CD4-positive, alpha-beta T cell treated with Interleukin-1 beta for 1 hour (primary cell): Measurements from ENCODE around the gene SMAP2.
A peak's percentile ranks its signal among the peaks of the same experiment; 100 is the strongest.
"Not testable (repeated sequence)": the region's sequence is repeated elsewhere in the genome, so short reads cannot be mapped to it uniquely, and the experiment has no call there.

ENCODE experiments used
- DNase-seq, 2 donors: peaks; one replicate each; pipeline ENCODE4 v3.0.0-alpha.2; 2020 to 2022

SMAP2 gene

GRCh38 chr1:40372658-40373322 is 737 bp upstream of the SMAP2 start:
- no peak for DNase-seq

- DNase-seq, result no peak
Observed at GRCh38 chr1:40377512-40377911, 4.0 kb downstream of the SMAP2 start.

DNA sequence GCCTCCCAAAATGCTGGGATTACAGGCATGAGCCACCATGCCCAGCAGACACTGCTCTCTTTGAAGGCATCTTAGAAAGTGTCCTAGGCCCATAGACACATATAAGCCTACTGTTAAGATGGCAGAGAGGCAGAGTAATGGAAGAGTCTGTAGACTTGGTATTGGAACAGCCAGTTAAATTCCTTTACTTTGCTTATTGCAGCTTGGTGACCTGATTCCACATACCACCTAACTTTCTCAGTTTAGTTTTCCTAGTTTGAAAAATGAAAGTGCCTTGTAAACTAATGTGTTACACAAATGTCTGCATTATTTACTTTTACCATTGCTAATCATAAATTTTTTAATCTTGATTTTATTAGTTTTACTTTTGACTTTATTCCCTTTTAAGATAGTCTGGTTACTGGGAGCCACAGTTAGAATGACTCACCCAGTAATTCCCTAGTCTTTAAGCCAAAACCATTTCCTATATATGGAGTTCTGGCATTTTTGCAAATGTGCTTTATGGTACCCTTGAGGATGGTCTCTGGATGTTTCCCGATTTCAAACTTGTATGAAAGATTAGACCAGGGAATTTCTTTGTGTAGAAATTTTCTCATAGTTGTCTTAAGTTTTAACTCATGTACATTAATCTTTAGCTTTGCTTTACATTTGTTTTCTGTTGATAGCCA is 6.4 kb downstream of the SMAP2 start:
- no peak for DNase-seq

- no peak for DNase-seq
Observed at GRCh38 chr1:40380817-40381216, 7.3 kb downstream of the SMAP2 start.

- peak; percentile 42 to 61 for DNase-seq
Observed at GRCh38 chr1:40381268-40382107, 8.0 kb downstream of the SMAP2 start.

- DNase-seq, result no peak
Observed at GRCh38 chr1:40382108-40382460, 8.6 kb downstream of the SMAP2 start.

GRCh38 chr1:40382601-40383000 is 9.1 kb downstream of the SMAP2 start:
- DNase-seq, result no peak

GRCh38 chr1:40383095-40383487 is 9.6 kb downstream of the SMAP2 start:
- DNase-seq, result no peak

GRCh38 chr1:40383488-40384412 is 10.2 kb downstream of the SMAP2 start:
- DNase-seq, result no peak

GRCh38 chr1:40384413-40384762 is 10.9 kb downstream of the SMAP2 start:
- no peak for DNase-seq

DNA sequence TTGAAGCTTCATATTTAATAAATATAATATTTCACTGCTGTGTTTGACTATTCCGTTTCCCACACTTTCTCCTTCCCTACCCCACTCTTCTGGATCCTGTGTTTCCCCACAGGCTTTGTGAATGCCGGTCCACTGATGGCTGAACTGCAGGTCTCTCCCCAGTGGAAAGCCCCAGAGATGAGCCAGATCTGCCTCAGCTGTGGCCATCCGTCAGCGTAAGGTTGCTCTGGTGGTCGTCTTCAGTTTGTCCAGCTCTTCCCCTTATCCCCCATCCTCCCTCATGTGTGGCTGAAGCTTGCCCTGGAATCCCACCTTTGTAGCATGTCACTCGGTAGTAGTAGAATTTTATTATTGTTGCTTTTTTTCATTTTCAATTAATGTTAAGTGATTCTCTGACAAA is 11.4 kb downstream of the SMAP2 start:
- DNase-seq, result peak in 1 of 2 donors; percentile 33

DNA sequence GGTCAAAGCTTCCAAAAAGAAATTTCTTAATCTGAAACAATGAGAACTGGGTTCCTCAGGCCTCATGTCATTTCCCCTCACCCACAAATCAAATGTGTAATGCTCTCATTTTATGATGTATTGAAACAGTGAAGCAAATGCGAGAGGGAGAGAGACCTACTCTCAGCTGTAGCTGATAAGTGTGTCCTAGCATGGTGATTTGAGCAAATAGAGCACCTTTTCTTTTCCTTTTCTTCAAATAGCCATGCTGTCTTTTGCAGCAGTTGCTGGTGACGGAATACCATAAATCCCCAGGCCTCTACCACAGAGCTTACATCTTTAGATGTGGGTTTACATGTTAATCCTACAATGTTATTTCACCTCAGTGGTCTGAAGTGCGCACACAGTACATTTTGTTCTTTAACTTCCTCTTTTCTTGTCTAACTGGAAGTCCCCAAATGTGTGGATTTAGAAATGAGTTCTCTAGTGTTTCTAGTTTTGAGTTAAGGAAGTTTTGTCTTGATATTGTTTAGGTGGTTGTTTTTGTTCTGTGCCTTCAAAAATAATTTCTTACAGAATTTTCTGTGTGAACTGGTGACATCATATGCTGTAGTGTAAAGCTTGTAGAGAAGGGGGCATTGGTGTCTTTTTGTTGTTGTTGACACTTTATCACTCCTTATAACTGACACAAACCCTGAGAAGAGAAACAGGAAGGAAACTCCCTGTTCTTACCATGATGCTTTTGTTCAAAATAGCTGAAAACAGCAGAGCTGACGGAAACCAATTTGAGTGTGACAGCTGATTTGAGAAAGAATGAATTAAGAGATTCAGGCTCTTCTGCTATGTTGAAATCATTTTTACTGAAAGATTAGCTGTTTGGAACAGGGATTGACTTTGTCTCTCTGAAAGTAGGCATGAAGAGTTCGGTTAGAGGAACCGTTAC is 12.2 kb downstream of the SMAP2 start:
- DNase-seq, result peak; percentile 84 to 91

DNA sequence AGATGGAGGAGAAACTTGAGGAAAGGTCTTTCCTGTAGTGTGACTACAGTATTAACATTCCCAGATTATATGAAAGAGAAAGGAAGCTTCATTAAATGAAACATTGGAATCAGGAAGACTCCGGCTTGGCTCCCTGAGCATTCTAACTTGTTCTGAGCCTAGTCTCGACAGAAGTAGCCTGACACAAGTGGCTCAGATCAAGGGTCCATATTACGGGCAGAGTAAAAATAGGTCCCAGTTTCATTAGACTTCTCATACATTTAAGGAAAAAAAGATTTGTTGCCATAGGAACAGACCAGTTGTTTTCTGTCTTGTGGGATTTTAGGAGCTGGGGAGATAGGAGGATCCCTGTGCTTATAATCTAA is 12.8 kb downstream of the SMAP2 start:
- no peak for DNase-seq

GRCh38 chr1:40386796-40387195 is 13.3 kb downstream of the SMAP2 start:
- DNase-seq, result no peak

- not testable (repeated sequence) for DNase-seq
Observed at GRCh38 chr1:40387381-40388306, 14.1 kb downstream of the SMAP2 start.

DNA sequence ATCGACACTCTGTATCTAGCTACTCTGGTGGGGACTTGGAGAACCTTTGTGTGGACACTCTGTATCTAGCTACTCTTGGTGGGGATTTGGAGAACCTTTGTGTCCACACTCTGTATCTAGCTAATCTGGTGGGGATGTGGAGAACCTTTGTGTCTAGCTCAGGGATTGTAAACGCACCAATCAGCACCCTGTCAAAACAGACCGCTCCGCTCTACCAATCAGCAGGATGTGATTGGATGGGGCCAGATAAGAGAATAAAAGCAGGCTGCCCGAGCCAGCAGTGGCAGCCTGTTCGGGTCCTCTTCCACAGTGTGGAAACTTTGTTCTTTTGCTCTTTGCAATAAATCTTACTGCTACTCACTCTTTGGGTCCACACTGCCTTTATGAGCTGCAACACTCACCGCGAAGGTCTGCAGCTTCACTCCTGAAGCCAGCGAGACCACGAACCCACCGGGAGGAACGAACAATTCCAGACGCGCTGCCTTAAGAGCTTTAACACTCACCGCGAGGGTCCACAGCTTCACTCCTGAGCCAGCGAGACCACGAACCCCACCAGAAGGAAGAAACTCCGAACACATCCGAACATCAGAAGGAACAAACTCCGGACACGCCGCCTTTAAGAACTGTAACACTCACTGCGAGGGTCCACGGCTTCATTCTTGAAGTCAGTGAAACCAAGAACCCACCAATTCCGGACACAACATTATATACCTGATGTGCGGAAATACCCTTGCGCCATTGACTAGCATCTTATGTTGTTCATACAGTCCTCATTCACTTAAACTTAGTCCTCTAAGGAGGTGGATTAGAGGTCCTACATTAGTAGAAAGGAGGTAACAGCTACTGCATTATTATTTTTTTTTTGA is 15.2 kb downstream of the SMAP2 start:
- DNase-seq, result peak; percentile 65 to 74

DNA sequence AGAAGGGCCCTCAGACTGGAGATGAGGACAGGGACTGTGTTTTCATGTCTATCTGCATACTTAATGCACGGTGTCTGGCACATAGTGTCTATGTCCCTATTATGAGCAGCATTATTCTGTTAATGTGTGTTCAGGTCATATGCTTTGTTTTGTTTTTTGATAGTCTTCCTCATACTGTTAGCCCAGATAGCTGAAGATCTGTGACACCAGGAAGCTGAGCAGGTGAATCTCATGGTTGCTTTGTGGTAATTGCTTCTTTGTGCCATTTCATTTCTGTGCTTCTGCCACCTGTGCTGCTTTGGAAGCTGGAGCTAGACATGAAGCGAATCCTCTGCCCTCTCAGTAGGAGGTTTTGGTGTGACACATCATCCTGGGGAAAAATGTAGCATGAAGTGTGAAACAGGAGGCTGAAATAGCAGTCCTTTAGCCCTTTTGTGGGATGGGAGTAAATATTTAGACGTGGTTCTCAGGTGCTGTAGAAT is 15.8 kb downstream of the SMAP2 start:
- no peak for DNase-seq

GRCh38 chr1:40389871-40390560 is 16.5 kb downstream of the SMAP2 start:
- DNase-seq, result no peak

GRCh38 chr1:40390857-40391256 is 17.3 kb downstream of the SMAP2 start:
- no peak for DNase-seq
